HG02938 (cell line): ENCODE data around the gene RNF8.
"Not testable (repeated sequence)": the region's sequence is repeated elsewhere in the genome, so short reads cannot be mapped to it uniquely, and the experiment has no call there.

Source experiments
- ATAC-seq: cut with Tn5 transposase; IDR thresholded peaks from one replicate; pipeline ENCODE4 v1.9.1; 2021; ENCODE audit warnings: mild to moderate bottlenecking, moderate library complexity; ENCODE audit not compliant: unreplicated experiment

Gene RNF8

GRCh38 chr6:37321101-37321500, 32.7 kb upstream of the RNF8 start:
- ATAC-seq: no peak

- no peak for ATAC-seq
Measured at GRCh38 chr6:37321516-37322415, 32.0 kb upstream of the RNF8 start.

GRCh38 chr6:37323580-37323979, 30.2 kb upstream of the RNF8 start:
- no peak for ATAC-seq

- ATAC-seq: no peak
Measured at GRCh38 chr6:37324131-37325033, 29.4 kb upstream of the RNF8 start.

GRCh38 chr6:37330345-37330744, 23.4 kb upstream of the RNF8 start:
- not testable (repeated sequence) for ATAC-seq

- no peak for ATAC-seq
Measured at GRCh38 chr6:37331047-37331446, 22.7 kb upstream of the RNF8 start.

GRCh38 chr6:37332894-37333293, 20.9 kb upstream of the RNF8 start:
- ATAC-seq: no peak

- ATAC-seq: no peak
Measured at GRCh38 chr6:37334047-37334446, 19.7 kb upstream of the RNF8 start.

- not testable (repeated sequence) for ATAC-seq
Measured at GRCh38 chr6:37338317-37338716, 15.5 kb upstream of the RNF8 start.

- ATAC-seq: no peak
Measured at GRCh38 chr6:37338745-37339255, 15.0 kb upstream of the RNF8 start.

GRCh38 chr6:37339741-37340638, 13.8 kb upstream of the RNF8 start:
- ATAC-seq: no peak

- no peak for ATAC-seq
Measured at GRCh38 chr6:37340639-37340943, 13.2 kb upstream of the RNF8 start.

GRCh38 chr6:37343248-37343647, 10.5 kb upstream of the RNF8 start:
- ATAC-seq: no peak

- ATAC-seq: no peak
Measured at GRCh38 chr6:37344308-37344707, 9.5 kb upstream of the RNF8 start.

- not testable (repeated sequence) for ATAC-seq
Measured at GRCh38 chr6:37345804-37346203, 8.0 kb upstream of the RNF8 start.

- no peak for ATAC-seq
Measured at GRCh38 chr6:37347177-37347576, 6.6 kb upstream of the RNF8 start.

- no peak for ATAC-seq
Measured at GRCh38 chr6:37347670-37348111, 6.1 kb upstream of the RNF8 start.

- ATAC-seq: no peak
Measured at GRCh38 chr6:37351027-37351426, 2.8 kb upstream of the RNF8 start.

GRCh38 chr6:37352384-37352783, 1.4 kb upstream of the RNF8 start:
- no peak for ATAC-seq

- peak; percentile 17 for ATAC-seq
Measured at GRCh38 chr6:37354526-37355384, 972 bp downstream of the RNF8 start.
